T follicular helper cell (primary cell): ENCODE results near the gene FBXL16.
A peak's percentile ranks its signal among the peaks of the same experiment; 100 is the strongest.

Experiments used
- DNase-seq: peaks from one replicate; pipeline ENCODE4 v3.0.0-alpha.2; 2020; ENCODE audit warnings: low read depth

Gene FBXL16

GRCh38 chr16:661184-661821 lies 44.3 kb downstream of the FBXL16 start:
- DNase-seq, result no peak

GRCh38 chr16:660459-661183 lies 45.0 kb downstream of the FBXL16 start:
- peak; percentile 61 for DNase-seq

- no peak for DNase-seq
Measured at GRCh38 chr16:660132-660458, 45.5 kb downstream of the FBXL16 start.

- no peak for DNase-seq
Measured at GRCh38 chr16:659618-660017, 46.0 kb downstream of the FBXL16 start.

GRCh38 chr16:658679-659571 lies 46.7 kb downstream of the FBXL16 start:
- no peak for DNase-seq

GRCh38 chr16:657487-657886 lies 48.1 kb downstream of the FBXL16 start:
- DNase-seq, result no peak

GRCh38 chr16:654034-654433 lies 51.6 kb downstream of the FBXL16 start:
- DNase-seq, result no peak

- DNase-seq, result no peak
Measured at GRCh38 chr16:652454-653305, 52.9 kb downstream of the FBXL16 start.

- no peak for DNase-seq
Measured at GRCh38 chr16:651844-652243, 53.8 kb downstream of the FBXL16 start.

GRCh38 chr16:649631-650030 lies 56.0 kb downstream of the FBXL16 start:
- DNase-seq, result no peak

- DNase-seq, result peak; percentile 90
Measured at GRCh38 chr16:648781-649589, 56.6 kb downstream of the FBXL16 start, which contains the start of gene WDR90. Gene WDR90 (plus strand): TSS chr16:649365. CDS start chr16:649417, 52 bp downstream.

- DNase-seq, result no peak
Measured at GRCh38 chr16:648071-648780, 57.4 kb downstream of the FBXL16 start.

- DNase-seq, result no peak
Measured at GRCh38 chr16:647173-647902, 58.3 kb downstream of the FBXL16 start.

- DNase-seq, result no peak
Measured at GRCh38 chr16:646679-647172, 58.9 kb downstream of the FBXL16 start.

GRCh38 chr16:645852-646678 lies 59.5 kb downstream of the FBXL16 start:
- no peak for DNase-seq

GRCh38 chr16:644556-644955 lies 61.0 kb downstream of the FBXL16 start:
- DNase-seq, result no peak

GRCh38 chr16:643050-643368 lies 62.6 kb downstream of the FBXL16 start:
- DNase-seq, result no peak
